IPS-11a (cell line): Measurements from ENCODE around the gene SCLT1.
"Not testable (repeated sequence)": the region's sequence is repeated elsewhere in the genome, so short reads cannot be mapped to it uniquely, and the experiment has no call there.

Experiments used
- H3K4me3 ChIP-seq: one replicate; pipeline ENCODE4 v1.5.1; 2013; ENCODE audit warnings: low read depth, low read length, control low read depth

Gene SCLT1

DNA sequence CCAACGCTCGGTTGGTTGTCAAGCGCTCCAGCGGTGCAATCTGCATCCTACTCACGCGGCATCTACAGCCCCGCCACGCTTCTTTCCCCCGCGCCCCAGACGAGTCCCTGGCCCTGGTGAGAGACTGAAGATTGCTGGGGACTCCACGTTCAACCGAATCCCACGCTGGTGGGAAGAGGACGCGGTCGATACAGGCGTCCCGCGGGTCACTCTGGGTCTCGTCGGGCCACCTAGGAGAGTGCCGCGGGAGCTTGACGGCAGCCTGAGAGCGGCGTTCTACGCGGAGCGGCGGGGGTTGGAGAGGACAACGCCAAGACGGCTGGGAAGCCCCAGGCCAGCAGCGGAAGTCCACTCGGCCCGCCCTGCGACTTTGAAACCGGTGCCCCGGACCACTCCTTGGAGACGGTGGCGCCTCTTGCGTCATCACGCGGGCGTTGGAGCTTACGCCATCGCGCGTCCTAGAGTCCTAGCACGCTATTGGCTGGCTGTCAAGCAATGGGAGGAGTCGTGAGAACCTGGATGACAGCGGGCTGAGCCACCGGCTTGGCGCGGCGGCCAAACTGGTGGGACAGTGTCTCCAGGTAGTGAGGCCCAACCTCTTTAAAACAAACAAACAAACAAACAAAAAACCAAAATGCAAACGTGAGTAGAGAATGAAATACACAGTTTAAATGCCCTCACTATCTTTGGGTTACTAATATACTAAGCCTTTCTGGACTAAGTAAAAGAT is at the start of gene SCLT1:
TSS of gene SCLT1 (minus strand) at position 349 of the 730 bp plus-strand sequence. CDS start 436 bp downstream, outside the sequence.
- peak within 1 kb of the TSS; percentile 78 for H3K4me3 ChIP-seq

DNA sequence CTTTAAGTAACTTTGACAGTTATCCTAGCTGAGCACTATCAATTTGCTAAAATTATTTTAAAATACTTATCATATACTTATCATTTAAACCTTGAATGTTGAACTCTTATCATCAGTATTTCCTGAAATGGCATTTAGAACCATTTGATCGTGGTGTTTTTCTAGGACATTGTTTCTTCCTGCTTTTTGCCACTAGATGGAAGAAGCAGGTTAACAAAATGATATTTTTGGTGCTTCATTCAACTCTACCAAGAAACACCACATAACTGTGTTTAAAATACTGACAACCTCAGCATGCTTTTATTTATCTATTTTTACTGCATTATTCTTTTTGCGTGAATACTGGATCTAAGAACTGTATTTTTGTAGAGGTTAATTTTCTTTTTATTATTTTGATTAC is 47.2 kb upstream of the SCLT1 start:
- no peak overlapping the region for H3K4me3 ChIP-seq

DNA sequence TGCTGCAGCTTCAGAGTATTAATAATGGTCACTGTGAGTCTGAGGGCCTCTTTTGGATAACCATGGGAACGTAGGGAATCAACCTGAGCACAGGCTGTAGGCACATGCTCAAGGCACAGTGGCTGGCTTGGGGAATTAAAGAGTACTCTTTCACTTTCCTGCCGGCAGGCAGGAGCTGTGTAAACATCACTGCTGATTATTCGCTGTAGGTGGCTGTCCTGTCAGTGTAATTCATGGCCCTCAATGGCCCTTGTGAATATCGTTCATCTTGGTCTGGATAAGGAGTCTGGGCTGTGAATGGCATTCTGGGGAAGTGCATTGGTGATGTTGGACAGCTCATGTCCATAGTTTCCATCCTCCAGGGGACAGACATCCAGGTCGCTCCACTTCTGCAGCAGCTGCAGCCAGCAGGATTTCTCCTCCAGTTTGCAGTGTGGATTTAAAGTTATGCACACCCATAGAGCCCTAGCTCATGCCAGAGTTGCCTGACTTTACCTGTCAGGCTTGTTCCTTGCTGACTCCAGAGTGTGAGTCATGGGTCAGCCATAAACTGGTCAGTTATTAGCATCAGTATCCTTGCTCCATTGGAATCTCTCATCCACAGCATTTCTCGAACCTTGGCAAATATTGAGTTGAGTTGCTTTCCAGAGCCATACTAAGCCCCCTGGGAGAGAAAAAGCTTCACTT is 45.6 kb upstream of the SCLT1 start:
- H3K4me3 ChIP-seq = no peak overlapping the region

DNA sequence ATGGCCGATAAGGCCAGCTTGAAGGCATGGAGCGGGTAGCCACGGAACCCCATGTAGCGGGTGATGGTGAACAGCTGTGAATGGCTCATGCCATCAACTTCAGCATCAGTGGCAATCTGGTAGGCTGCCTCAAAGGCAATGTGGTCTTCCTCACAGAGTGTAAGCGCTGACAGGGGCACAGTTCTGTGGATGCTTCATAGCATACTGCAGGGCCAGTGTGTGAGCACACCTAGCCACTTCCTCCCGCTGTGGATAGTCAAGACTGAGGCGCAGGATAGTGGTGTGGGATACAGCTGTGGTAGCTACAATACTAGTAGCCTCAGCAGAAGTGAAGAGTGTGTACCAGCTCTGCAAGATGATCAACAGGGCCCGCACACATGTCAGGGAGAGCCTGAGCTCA is 43.1 kb upstream of the SCLT1 start:
- H3K4me3 ChIP-seq = no peak overlapping the region

DNA sequence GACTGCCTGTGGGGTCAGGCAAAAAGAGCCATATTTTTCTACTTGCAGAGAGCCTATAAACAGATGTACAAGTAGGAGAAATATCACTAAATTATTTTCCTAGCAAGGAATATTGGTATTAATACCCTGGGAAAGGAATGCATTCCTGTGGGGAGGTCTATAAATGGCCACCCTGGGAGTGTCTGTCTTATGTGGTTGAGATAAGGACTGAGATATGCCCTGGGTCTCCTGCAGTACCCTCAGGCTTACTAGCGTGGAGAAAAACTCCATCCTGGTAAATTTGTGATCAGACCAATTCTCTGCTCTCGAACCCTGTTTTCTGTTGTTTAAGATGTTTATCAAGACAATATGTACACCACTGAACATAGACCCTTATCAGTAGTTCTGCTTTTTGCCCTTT is 38.0 kb upstream of the SCLT1 start:
- no peak overlapping the region for H3K4me3 ChIP-seq

DNA sequence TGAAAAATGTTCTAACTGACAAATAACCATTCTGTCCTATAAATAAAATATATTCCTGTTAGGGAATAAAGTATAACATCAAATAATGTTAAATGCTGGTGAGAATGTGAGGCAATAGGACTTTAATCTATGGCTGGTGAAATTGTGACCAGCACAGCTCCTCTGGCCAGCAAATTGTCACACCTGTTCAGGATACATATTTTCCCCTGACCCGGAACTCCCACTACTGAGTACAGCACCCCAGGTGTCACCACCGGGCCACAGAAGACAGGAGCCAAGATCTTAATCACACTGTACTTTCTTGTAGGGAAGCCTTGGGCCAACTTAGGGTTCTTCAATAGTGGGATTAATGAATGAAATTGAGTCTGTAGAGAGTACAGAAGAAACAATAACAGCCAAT is 35.8 kb upstream of the SCLT1 start:
- no peak overlapping the region for H3K4me3 ChIP-seq

DNA sequence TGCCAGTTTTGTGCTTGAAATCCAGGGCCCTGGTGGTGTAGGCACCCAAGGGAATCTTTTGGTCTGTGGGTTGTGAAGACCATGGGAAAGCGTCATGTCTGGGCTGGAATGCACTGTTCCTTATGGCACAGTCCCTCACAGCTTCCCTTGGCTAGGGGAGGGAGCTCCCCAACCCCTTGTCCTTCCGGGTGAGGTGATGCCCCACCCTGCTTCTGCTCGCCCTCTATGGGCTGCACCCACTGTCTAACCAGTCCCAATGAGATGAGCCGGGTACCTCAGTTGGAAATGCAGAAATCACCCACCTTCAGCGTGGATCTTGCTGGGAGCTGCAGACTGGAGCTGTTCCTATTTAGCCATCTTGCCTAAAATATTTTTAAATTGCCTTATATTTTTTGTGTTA is 33.3 kb upstream of the SCLT1 start:
- not testable (repeated sequence) for H3K4me3 ChIP-seq

DNA sequence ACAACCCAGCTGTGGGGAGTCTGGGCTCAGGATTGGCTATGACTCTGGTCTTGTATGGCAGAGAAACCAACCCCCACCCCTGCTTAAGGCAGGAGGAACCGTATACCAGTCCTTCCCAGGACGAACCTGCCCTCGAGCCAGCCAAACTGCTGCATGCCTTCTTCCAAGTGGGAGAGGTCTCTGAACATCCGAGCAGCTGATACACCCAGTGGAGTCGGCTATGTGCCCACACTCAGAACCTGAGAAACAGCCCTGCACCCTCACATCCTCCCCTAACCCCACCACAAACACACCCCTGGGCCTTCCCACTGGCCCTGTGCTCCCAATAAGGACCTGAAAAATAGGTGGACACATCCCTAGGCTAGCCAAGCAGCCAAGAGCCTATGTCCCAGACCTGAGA is 24.4 kb upstream of the SCLT1 start:
- H3K4me3 ChIP-seq = no peak overlapping the region

DNA sequence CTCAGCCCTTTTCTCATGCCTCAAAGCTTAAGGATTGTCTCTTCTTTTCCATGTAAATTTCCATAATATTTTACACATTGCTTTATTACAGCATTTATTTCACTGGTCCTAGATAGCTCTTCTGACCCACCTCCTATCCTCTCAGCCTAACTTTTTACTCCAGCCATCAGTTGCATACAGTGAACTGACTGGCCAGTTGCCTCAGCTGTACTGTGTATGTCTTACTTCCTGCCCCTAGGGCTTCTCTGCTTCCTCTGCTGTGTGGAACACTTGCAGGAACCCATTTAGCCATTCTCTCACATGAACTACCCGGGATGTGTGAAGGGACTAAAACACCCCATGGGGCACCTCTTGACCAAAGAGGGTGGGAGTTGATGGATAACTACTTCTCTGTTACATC is 20.6 kb upstream of the SCLT1 start:
- H3K4me3 ChIP-seq = no peak overlapping the region

DNA sequence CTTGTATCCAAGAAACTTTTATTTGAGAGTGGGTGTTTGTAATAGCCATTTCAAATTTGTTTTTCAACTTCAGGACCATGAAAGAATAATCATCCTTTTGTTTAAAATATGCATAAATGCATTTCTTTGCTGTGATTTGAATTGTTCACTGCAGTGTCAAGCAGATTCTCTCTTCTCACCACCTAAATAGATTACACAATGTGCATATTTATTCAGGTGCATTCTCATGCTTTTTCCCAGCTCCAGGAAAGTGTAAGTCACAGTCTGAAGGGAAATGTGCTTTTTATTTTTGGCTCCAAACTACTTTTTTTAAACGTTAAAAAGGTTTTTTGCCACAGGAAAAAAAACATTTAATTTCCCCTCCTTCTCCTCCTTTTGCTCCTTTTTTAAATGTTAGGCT is 20.1 kb upstream of the SCLT1 start:
- H3K4me3 ChIP-seq = no peak overlapping the region

DNA sequence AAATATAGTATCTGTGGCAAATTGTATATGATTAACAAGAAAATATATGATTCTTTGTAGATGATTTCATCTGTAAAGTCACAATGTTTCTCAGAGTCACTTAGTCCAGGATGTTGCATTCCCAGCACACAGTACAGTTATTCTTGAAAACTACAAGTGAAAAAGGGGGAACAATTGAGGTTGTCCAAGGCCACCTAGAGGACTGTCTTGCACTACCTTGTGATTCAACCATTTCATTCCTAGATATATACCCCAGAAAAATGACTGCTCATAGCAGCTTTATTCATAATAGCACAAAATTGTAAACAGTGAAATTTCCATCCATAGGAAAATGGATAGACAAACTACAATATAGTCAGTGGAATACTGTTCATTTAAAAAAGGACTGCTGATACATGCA is 18.6 kb upstream of the SCLT1 start:
- H3K4me3 ChIP-seq = no peak overlapping the region

DNA sequence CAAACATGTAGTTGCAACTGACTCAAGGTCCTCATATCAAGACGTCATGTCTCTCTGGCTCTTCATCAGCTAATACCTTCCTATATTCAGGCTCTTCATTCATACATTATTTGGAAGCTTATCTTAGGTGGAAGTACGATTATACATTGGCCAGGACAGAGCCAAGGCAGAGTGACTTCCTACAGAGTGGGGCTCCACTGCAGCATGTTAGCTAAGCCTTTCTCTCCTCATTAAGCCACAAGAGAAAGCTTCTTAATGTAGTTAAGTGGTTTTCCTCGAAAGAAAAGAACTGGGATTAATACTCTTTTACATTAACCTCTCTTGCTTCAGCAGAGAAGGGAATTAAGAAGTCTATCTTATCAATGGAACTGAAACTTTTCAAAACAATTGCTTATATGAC is 17.6 kb upstream of the SCLT1 start:
- H3K4me3 ChIP-seq = no peak overlapping the region

DNA sequence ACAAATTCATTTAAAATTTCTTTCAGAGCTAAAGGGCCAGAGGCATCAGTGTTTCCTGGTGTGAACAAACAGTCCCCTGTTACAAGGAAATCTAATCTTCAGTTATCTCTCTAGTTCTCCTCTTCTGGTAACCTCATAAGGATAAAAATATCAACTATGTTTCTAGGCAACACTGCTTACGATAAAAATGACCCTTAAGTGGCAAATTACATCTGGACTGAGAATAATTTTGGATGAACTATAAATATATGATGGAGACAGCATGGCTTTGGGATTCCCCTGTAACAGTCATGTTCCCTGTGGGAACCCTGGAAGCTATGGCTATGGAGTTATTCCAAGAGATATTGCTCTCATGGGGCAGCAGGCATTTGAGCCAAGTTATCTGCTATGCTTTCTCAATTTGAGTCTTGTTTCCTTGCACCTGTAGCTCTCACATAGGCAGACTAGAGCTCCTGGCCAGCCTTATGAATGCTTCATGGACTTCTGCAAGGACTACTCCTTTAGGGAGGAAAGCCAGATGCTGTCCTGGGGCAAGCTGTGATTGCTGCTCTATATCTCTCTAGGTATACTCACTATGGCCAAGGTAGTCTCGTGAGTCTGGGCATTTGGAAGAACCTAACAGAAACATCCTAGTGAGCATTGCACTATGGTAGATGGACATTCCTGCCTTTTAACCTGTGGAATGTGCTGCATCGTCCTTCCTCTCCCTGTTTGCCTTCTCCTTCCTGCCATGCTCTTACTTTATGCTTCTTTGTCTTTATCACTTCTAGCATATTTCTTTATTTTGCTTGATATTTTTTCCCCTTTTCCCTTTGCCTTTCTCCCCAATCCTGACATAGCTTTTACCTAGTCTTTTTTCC is 16.9 kb upstream of the SCLT1 start:
- no peak overlapping the region for H3K4me3 ChIP-seq

DNA sequence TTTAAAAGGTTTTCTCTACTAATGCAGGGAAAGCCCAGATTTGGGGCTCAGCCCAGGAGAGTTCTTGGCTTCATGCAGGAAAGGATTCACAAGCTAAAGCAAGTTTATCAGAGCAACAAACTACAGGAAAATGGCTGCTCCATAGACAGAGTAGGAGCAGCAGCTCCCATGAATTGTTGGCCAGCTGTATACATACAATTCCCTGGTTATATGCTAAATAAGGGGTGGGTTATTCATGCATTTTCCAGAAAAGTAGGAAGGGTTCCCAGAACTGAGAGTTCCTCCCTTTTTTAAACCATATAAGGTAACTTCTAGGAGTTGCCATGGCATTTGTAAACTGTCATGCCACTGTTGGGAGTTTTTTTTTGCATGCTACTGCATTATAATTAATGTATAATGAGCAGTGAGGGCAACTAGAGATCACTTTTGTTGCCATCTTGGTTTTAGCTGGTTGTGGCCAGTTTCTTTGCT is 5.2 kb upstream of the SCLT1 start:
- H3K4me3 ChIP-seq = no peak overlapping the region

DNA sequence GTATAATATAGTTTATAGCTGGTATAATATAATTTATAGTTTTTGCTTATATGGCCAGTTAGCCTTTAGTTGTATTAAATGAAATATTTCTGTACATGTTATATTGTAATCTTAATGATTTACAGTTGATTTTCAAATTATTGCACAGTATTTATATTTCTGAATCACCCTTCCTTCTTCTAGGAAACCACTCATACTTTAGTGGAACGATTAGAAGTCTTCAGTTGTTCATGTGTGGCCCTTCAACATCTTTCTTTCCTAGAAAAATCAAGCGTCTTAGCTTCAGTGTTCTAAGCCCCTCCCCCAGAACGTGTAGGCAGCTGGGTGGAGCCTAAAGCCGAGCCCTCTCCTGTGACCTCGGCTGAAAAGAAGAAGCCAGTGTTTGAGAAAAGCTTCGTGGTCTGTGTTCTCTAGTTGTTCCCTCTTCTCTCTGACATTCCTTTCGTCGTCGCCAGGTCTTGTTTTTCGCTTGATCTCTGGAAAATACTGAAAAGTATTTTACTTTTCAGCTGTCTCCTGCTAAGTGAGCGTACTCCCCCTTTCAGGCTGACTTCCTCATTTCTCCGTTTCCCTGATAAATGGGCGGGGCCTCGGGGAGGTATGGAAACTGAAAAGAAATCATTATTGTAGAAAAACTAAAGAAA is 2.6 kb upstream of the SCLT1 start, which contains the start of gene C4orf33:
TSS of gene C4orf33 (plus strand) at position 342 of the 644 bp plus-strand sequence. CDS start 6,459 bp downstream, outside the sequence.
- peak within 1 kb of the TSS; percentile 90 for H3K4me3 ChIP-seq

DNA sequence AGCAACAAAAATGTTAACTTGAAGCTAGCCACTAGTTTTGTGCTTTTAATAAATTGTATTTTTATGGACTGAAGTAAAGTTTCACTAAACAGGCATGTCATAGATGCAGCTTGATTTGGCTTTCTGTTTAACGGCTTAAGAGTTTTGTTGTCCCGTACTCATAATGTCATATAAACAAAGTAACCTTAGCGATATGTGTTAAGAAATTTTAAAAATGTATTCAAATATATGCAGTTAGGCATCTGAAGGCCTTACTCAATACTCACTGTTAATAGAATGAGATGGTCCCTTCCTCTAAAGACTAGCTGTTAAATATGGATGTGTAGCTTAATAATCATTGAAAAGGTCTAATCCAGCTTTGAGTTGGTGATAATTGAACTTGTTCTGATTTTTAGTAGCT is 1.0 kb upstream of the SCLT1 start:
- no peak overlapping the region for H3K4me3 ChIP-seq

DNA sequence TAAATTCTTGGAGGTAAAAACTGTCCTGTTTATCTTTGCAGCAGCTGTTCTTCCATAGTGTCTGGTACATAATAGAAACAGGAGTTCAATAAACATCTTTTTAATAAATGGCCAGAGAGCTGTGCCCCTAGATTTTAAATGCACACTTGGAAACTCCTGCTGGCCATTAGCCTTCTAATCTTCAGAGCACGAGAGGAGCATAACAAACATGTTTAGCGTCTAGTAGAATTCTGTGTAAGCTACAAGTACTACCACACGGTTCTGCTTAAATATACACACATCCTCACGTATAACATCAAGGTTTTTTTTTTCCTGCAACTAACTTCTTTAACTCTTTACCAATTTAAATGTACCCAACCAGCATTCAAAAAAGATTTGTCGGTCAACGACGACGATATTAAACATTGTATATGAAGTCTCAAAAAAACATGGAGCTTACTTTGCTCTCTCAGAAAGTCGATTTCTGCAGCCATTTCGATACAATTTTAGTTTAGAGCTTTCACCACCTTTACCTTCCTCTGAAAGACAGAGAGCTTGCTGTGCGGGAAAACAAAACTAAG is 628 bp downstream of the SCLT1 start:
- peak overlapping the region; percentile 78 for H3K4me3 ChIP-seq

DNA sequence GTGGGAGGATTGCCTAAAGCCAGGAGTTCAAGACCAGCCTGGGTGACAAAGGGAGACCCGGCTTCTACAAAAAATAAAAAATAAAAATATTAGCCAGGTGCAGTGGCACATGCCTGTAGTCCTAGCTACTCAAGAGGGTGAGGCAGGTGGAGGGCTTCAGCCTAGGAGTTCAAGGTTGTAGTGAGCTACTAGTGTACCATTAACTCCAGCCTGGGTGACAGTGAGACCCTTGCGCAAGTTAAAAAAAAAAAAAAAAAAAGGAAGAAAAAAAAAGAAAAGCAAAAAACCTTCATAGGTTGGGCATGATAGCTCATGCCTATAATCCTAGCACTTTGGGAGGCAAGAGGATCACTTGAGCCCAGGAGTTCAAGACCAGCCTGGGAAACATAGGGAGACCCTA is 5.8 kb downstream of the SCLT1 start:
- H3K4me3 ChIP-seq = no peak overlapping the region

DNA sequence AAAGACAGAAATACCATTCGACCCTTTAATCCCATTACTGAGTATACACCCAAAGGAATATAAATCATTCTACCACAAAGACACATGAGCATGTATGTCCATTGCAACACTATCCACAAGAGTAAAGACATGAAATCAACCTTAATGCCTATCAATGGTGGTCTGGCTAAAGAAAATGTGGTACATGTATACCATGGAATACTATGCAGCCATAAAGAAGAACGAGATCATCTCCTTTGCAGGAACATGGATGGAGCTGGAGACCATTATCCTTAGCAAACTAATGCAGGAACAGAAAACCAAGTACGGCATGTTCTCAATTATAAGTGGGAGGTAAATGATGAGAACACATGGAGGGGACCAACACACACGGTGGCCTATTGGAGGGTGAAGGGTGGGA is 7.9 kb downstream of the SCLT1 start:
- H3K4me3 ChIP-seq = no peak overlapping the region

DNA sequence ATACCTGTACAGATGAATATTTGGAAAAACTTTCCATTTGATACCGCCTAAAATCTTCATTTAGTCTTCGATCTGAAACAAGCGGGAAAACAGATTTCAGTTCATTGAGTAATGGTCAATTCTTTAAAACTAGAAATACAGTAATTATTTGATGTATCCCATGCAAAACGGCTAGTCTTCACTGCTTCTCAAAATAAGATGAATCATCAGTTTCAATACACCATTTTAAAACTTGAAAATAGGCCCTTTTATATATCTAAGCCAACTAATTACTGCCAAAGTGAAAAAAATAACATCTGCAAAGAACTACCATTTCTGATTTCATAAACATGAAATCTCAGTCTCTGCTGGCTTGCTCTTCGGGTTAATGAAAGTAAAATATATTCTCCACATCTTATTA is 11.0 kb downstream of the SCLT1 start:
- no peak overlapping the region for H3K4me3 ChIP-seq

DNA sequence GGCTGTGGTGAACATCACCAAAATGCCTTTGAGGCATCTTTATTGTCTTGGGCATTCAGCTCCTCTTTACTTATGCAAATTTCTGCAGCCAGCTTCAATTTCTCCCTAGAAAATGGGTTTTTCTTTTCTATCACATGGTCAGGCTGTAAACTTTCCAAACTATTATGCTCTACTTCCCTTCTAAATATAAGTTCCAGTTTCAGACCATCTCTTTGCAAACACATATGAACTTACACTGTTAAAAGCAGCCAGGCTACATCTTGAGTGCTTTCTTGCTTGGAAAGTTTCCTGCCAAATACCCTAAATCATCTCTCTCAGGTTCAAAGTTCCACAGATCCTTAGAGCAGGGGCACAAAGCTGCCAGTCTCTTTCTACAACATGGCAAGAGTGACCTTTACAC is 13.2 kb downstream of the SCLT1 start:
- H3K4me3 ChIP-seq = no peak overlapping the region
